ENCODE results near the gene ATP2B2.

ATP2B2 gene

GRCh38 chr3:10522646-10523303 is 17.4 kb upstream of the ATP2B2 start:
- H3K79me1 ChIP-seq (replicated peaks; ENCODE audit: low read length, poor library complexity, severe bottlenecking): no peaks in the 10 kb centered on the region
- H3K27me3 ChIP-seq (ENCODE audit: control insufficient read depth in 1 of 2, insufficient read depth in 1 of 2, low read length in 2 of 2): peaks cover 40 to 92% of the 10 kb centered on the region in 2 experiments
- no peak overlapping the region for H3K23ac ChIP-seq (ENCODE audit: low read length in 2 of 2)
- H4K8ac ChIP-seq (ENCODE audit: low read length): no peak overlapping the region
- H3K9ac ChIP-seq (ENCODE audit: low read length): no peak overlapping the region
- H3K4me1 ChIP-seq (ENCODE audit: control insufficient read depth, insufficient read depth, low read depth, low read length): peaks cover 11% of the 10 kb centered on the region
- H2BK120ac ChIP-seq (ENCODE audit: low read depth, low read length): no peak overlapping the region
- no peak overlapping the region for H2AK5ac ChIP-seq (ENCODE audit: low read length, severe bottlenecking)
- H3K36me3 ChIP-seq (ENCODE audit: control insufficient read depth in 1 of 2, insufficient read depth in 2 of 2, low read depth in 1 of 2, low read length in 2 of 2): no peaks in the 10 kb centered on the region
- no peak overlapping the region for H3K4me3 ChIP-seq (ENCODE audit: insufficient read depth in 1 of 2, low read depth in 1 of 2, low read length in 2 of 2)
- H3K27ac ChIP-seq (ENCODE audit: low read length, poor library complexity, severe bottlenecking): no peak overlapping the region
- no peak overlapping the region for H3K14ac ChIP-seq (ENCODE audit: low read length in 2 of 2)
- H2BK5ac ChIP-seq (ENCODE audit: low read depth, low read length, poor library complexity, severe bottlenecking): no peak overlapping the region
- H2AFZ ChIP-seq (ENCODE audit: low read depth, low read length): no peak overlapping the region
- no peak overlapping the region for H3K18ac ChIP-seq (ENCODE audit: low read depth in 1 of 2, low read length in 2 of 2)
- no peak overlapping the region for H3K4ac ChIP-seq (ENCODE audit: low read depth in 1 of 2, low read length in 2 of 2)
- H2BK15ac ChIP-seq (ENCODE audit: low read depth, poor library complexity, severe bottlenecking): no peak overlapping the region
- H3K4me2 ChIP-seq (ENCODE audit: low read length, poor library complexity, severe bottlenecking): no peak overlapping the region
- H3K9me3 ChIP-seq (ENCODE audit: control insufficient read depth, low read length): no peaks in the 10 kb centered on the region
- no peak for DNase-seq
- H4K91ac ChIP-seq (ENCODE audit: low read length): no peak overlapping the region
- no peak overlapping the region for H2BK12ac ChIP-seq (ENCODE audit: low read length in 2 of 2)
- WGBS: 80% methylated on average over 3 of the region's 3 CpGs

DNA sequence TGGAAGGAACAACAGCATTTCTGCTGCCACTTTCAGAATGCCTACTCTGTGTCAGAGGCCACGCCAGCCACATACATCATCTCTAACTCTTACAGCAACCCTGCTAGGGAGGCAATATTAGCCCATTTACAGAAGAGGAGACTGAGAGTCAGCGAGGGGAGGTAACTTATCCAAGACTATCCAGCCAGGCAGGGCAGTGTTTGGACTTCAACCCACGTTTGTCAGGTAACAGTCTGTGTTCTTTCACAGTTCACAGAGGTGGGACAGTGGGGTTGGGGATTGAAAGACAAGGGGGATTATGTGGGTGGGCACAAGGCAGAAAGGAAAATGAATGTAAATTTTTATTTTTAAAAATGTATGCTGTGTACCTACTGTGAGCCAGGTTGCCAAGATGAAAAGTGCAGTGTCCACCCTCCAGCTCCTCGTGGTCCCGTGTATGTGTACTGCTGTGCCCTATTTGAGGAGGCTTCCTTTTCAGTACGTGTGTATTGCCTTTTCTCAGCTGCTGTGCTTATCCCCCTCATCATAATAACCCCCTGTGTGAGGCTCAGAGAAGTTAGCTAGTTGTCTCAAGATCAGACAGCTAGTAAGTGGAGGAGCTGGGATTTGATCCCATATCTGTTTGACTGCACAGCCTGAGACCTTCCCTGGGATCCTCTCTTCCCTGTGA is 16.5 kb upstream of the ATP2B2 start:
- H3K27me3 ChIP-seq (ENCODE audit: control insufficient read depth in 1 of 2, insufficient read depth in 1 of 2, low read length in 2 of 2): peaks cover 40 to 97% of the 10 kb centered on the region in 2 experiments
- H3K4me3 ChIP-seq (ENCODE audit: insufficient read depth in 1 of 2, low read depth in 1 of 2, low read length in 2 of 2): no peak overlapping the region
- 58% methylated on average over 5 of the region's 6 CpGs for WGBS
- no peak overlapping the region for H3K4ac ChIP-seq (ENCODE audit: low read depth in 1 of 2, low read length in 2 of 2)
- H3K4me2 ChIP-seq (ENCODE audit: low read length, poor library complexity, severe bottlenecking): no peak overlapping the region
- no peak overlapping the region for H3K23ac ChIP-seq (ENCODE audit: low read length in 2 of 2)
- no peaks in the 10 kb centered on the region for H3K79me1 ChIP-seq (replicated peaks; ENCODE audit: low read length, poor library complexity, severe bottlenecking)
- H2BK5ac ChIP-seq (ENCODE audit: low read depth, low read length, poor library complexity, severe bottlenecking): no peak overlapping the region
- H3K9ac ChIP-seq (ENCODE audit: low read length): no peak overlapping the region
- no peak overlapping the region for H2BK120ac ChIP-seq (ENCODE audit: low read depth, low read length)
- H3K14ac ChIP-seq (ENCODE audit: low read length in 2 of 2): no peak overlapping the region
- no peaks in the 10 kb centered on the region for H3K9me3 ChIP-seq (ENCODE audit: control insufficient read depth, low read length)
- no peak overlapping the region for H2AFZ ChIP-seq (ENCODE audit: low read depth, low read length)
- no peaks in the 10 kb centered on the region for H3K36me3 ChIP-seq (ENCODE audit: control insufficient read depth in 1 of 2, insufficient read depth in 2 of 2, low read depth in 1 of 2, low read length in 2 of 2)
- H2AK5ac ChIP-seq (ENCODE audit: low read length, severe bottlenecking): no peak overlapping the region
- no peak overlapping the region for H3K27ac ChIP-seq (ENCODE audit: low read length, poor library complexity, severe bottlenecking)
- no peak overlapping the region for H2BK15ac ChIP-seq (ENCODE audit: low read depth, poor library complexity, severe bottlenecking)
- H4K91ac ChIP-seq (ENCODE audit: low read length): no peak overlapping the region
- no peak overlapping the region for H2BK12ac ChIP-seq (ENCODE audit: low read length in 2 of 2)
- peaks cover 17% of the 10 kb centered on the region for H3K4me1 ChIP-seq (ENCODE audit: control insufficient read depth, insufficient read depth, low read depth, low read length)
- no peak for DNase-seq
- no peak overlapping the region for H4K8ac ChIP-seq (ENCODE audit: low read length)
- no peak overlapping the region for H3K18ac ChIP-seq (ENCODE audit: low read depth in 1 of 2, low read length in 2 of 2)

GRCh38 chr3:10520072-10520471 is 14.7 kb upstream of the ATP2B2 start:
- H3K4me1 ChIP-seq (ENCODE audit: control insufficient read depth, insufficient read depth, low read depth, low read length): peaks cover 17% of the 10 kb centered on the region
- H3K4ac ChIP-seq (ENCODE audit: low read depth in 1 of 2, low read length in 2 of 2): no peak overlapping the region
- H3K14ac ChIP-seq (ENCODE audit: low read length in 2 of 2): no peak overlapping the region
- no peaks in the 10 kb centered on the region for H3K79me1 ChIP-seq (replicated peaks; ENCODE audit: low read length, poor library complexity, severe bottlenecking)
- no peaks in the 10 kb centered on the region for H3K36me3 ChIP-seq (ENCODE audit: control insufficient read depth in 1 of 2, insufficient read depth in 2 of 2, low read depth in 1 of 2, low read length in 2 of 2)
- H3K9me3 ChIP-seq (ENCODE audit: control insufficient read depth, low read length): no peaks in the 10 kb centered on the region
- no peak overlapping the region for H2BK15ac ChIP-seq (ENCODE audit: low read depth, poor library complexity, severe bottlenecking)
- H3K27me3 ChIP-seq (ENCODE audit: control insufficient read depth in 1 of 2, insufficient read depth in 1 of 2, low read length in 2 of 2): peaks cover 34 to 98% of the 10 kb centered on the region in 2 experiments
- DNase-seq: no peak
- no peak overlapping the region for H3K18ac ChIP-seq (ENCODE audit: low read depth in 1 of 2, low read length in 2 of 2)
- H4K8ac ChIP-seq (ENCODE audit: low read length): no peak overlapping the region
- no peak overlapping the region for H3K9ac ChIP-seq (ENCODE audit: low read length)
- H3K27ac ChIP-seq (ENCODE audit: low read length, poor library complexity, severe bottlenecking): no peak overlapping the region
- no peak overlapping the region for H3K4me3 ChIP-seq (ENCODE audit: insufficient read depth in 1 of 2, low read depth in 1 of 2, low read length in 2 of 2)
- no peak overlapping the region for H2AFZ ChIP-seq (ENCODE audit: low read depth, low read length)
- H2BK120ac ChIP-seq (ENCODE audit: low read depth, low read length): no peak overlapping the region
- no peak overlapping the region for H3K23ac ChIP-seq (ENCODE audit: low read length in 2 of 2)
- no peak overlapping the region for H2BK12ac ChIP-seq (ENCODE audit: low read length in 2 of 2)
- WGBS: 100% methylated on average over 1 of the region's 4 CpGs
- peak overlapping the region; percentile 28 for H2AK5ac ChIP-seq (ENCODE audit: low read length, severe bottlenecking)
- H3K4me2 ChIP-seq (ENCODE audit: low read length, poor library complexity, severe bottlenecking): no peak overlapping the region
- no peak overlapping the region for H4K91ac ChIP-seq (ENCODE audit: low read length)
- H2BK5ac ChIP-seq (ENCODE audit: low read depth, low read length, poor library complexity, severe bottlenecking): no peak overlapping the region

GRCh38 chr3:10519236-10519635 is 13.8 kb upstream of the ATP2B2 start:
- Histone ChIP-seq H3K36me3 (ENCODE audit: control insufficient read depth in 1 of 2, insufficient read depth in 2 of 2, low read depth in 1 of 2, low read length in 2 of 2) (no peaks in the 10 kb centered on the region), H3K27ac (ENCODE audit: low read length, poor library complexity, severe bottlenecking) (peak overlapping the region; percentile 15), H2BK12ac (ENCODE audit: low read length in 2 of 2) (no peak overlapping the region), H4K8ac (ENCODE audit: low read length) (no peak overlapping the region), H3K27me3 (ENCODE audit: control insufficient read depth in 1 of 2, insufficient read depth in 1 of 2, low read length in 2 of 2) (peaks cover 25 to 97% of the 10 kb centered on the region in 2 experiments), H2BK120ac (ENCODE audit: low read depth, low read length) (no peak overlapping the region), H3K18ac (ENCODE audit: low read depth in 1 of 2, low read length in 2 of 2) (no peak overlapping the region), H3K4ac (ENCODE audit: low read depth in 1 of 2, low read length in 2 of 2) (no peak overlapping the region), H2BK5ac (ENCODE audit: low read depth, low read length, poor library complexity, severe bottlenecking) (no peak overlapping the region), H3K9me3 (ENCODE audit: control insufficient read depth, low read length) (no peaks in the 10 kb centered on the region), H3K4me2 (ENCODE audit: low read length, poor library complexity, severe bottlenecking) (no peak overlapping the region), H3K4me3 (ENCODE audit: insufficient read depth in 1 of 2, low read depth in 1 of 2, low read length in 2 of 2) (no peak overlapping the region), H2AK5ac (ENCODE audit: low read length, severe bottlenecking) (no peak overlapping the region), H3K9ac (ENCODE audit: low read length) (no peak overlapping the region), H4K91ac (ENCODE audit: low read length) (no peak overlapping the region), H3K14ac (ENCODE audit: low read length in 2 of 2) (no peak overlapping the region), H2AFZ (ENCODE audit: low read depth, low read length) (no peak overlapping the region), H2BK15ac (ENCODE audit: low read depth, poor library complexity, severe bottlenecking) (no peak overlapping the region), H3K23ac (ENCODE audit: low read length in 2 of 2) (no peak overlapping the region), H3K4me1 (ENCODE audit: control insufficient read depth, insufficient read depth, low read depth, low read length) (peaks cover 17% of the 10 kb centered on the region), H3K79me1 (replicated peaks; ENCODE audit: low read length, poor library complexity, severe bottlenecking) (no peaks in the 10 kb centered on the region)
- 95% methylated on average over 5 of the region's 7 CpGs for WGBS
- DNase-seq: no peak
